Medulla oblongata (tissue), 1 donor: ENCODE measurements around the gene PDE11A.

Source experiments
- DNase-seq: peaks from one replicate; pipeline ENCODE4 v3.0.0-alpha.2; 2015; ENCODE audit errors: extremely low spot score

The PDE11A gene

GRCh38 chr2:177693658-177694339 lies 378.8 kb downstream of the PDE11A start:
- DNase-seq, result no peak

- DNase-seq, result no peak
These were observed 379.8 kb downstream of the PDE11A start for GRCh38 chr2:177692783-177693269.

GRCh38 chr2:177692042-177692782 lies 380.4 kb downstream of the PDE11A start:
- no peak for DNase-seq

- no peak for DNase-seq
These were observed 381.4 kb downstream of the PDE11A start for GRCh38 chr2:177691177-177691576.

- no peak for DNase-seq
These were observed 383.0 kb downstream of the PDE11A start for GRCh38 chr2:177689623-177690022.

GRCh38 chr2:177688844-177689243 lies 383.7 kb downstream of the PDE11A start:
- DNase-seq, result no peak

- no peak for DNase-seq
These were observed 388.9 kb downstream of the PDE11A start for GRCh38 chr2:177683661-177684069.

GRCh38 chr2:177682836-177683660 lies 389.5 kb downstream of the PDE11A start:
- no peak for DNase-seq

GRCh38 chr2:177682006-177682405 lies 390.6 kb downstream of the PDE11A start:
- no peak for DNase-seq

GRCh38 chr2:177680866-177681712 lies 391.5 kb downstream of the PDE11A start:
- no peak for DNase-seq

GRCh38 chr2:177679611-177680605 lies 392.7 kb downstream of the PDE11A start:
- no peak for DNase-seq

GRCh38 chr2:177678939-177679338 lies 393.6 kb downstream of the PDE11A start:
- no peak for DNase-seq

GRCh38 chr2:177676636-177677035 lies 395.9 kb downstream of the PDE11A start:
- DNase-seq, result no peak

GRCh38 chr2:177675825-177676224 lies 396.8 kb downstream of the PDE11A start:
- DNase-seq, result no peak

GRCh38 chr2:177675350-177675821 lies 397.2 kb downstream of the PDE11A start:
- DNase-seq, result peak; percentile 89

- no peak for DNase-seq
These were observed 398.7 kb downstream of the PDE11A start for GRCh38 chr2:177673602-177674595.

- no peak for DNase-seq
These were observed 400.9 kb downstream of the PDE11A start for GRCh38 chr2:177671662-177672061.

- DNase-seq, result no peak
These were observed 401.6 kb downstream of the PDE11A start for GRCh38 chr2:177670791-177671535.
